Gastroesophageal sphincter (tissue), 3 donors: Measurements from ENCODE around the gene ZFYVE9.

Source experiments
- POLR2A ChIP-seq, 2 donors: fragments of 450-650 bp; IDR thresholded peaks; one replicate each; pipeline ENCODE4 v1.6.1; 2017; ENCODE audit warnings: antibody characterized with exemption in 2 of 2, mild to moderate bottlenecking in 2 of 2, moderate library complexity in 1 of 2
- POLR2AphosphoS5 ChIP-seq: sonication (generic); formaldehyde crosslinking; IDR thresholded peaks from one replicate; pipeline ENCODE4 v1.6.1; 2017; ENCODE audit warnings: antibody characterized with exemption
- TF ChIP-seq, protein P1 (sequence below), 4 experiments: fragments of 200-600 bp in 2 of 4; fragments of 450-650 bp in 2 of 4; sonication (generic) in 1 of 4; IDR thresholded peaks; one replicate each; pipeline ENCODE4 v1.5.1; 2017 to 2019; ENCODE audit warnings: antibody characterized with exemption in 4 of 4, mild to moderate bottlenecking in 2 of 4, moderate library complexity in 2 of 4

DNA sequence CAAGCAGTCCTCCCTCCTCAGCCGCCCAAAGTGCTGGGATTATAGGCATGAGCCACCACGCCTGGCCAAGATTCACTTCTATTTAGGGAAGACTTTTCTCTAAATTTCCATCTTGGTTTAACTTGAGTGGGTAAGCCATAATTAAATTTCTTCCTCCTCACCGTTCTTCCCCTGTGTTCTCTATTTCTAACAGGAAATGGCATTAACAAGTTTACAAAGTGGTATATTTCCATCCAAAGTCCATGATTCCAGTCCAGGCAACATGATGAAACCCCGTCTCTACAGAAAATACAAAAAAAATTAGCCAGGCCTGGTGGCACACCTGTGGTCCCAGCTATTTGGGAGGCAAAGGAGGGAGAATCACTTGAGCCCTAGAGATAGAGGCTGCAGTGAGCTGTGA is 92.1 kb downstream of the ZFYVE9 start:
- TF ChIP-seq POLR2AphosphoS5 (no peak), POLR2A (IDR thresholded peaks at IDR 0.05) (no peak)
- TF ChIP-seq, protein P1, sequence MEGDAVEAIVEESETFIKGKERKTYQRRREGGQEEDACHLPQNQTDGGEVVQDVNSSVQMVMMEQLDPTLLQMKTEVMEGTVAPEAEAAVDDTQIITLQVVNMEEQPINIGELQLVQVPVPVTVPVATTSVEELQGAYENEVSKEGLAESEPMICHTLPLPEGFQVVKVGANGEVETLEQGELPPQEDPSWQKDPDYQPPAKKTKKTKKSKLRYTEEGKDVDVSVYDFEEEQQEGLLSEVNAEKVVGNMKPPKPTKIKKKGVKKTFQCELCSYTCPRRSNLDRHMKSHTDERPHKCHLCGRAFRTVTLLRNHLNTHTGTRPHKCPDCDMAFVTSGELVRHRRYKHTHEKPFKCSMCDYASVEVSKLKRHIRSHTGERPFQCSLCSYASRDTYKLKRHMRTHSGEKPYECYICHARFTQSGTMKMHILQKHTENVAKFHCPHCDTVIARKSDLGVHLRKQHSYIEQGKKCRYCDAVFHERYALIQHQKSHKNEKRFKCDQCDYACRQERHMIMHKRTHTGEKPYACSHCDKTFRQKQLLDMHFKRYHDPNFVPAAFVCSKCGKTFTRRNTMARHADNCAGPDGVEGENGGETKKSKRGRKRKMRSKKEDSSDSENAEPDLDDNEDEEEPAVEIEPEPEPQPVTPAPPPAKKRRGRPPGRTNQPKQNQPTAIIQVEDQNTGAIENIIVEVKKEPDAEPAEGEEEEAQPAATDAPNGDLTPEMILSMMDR (IDR thresholded peaks at IDR 0.05) = no peak
